COLO829 (cell line): ENCODE results near the gene KRTAP4-3.
"Not testable (repeated sequence)": the region's sequence is repeated elsewhere in the genome, so short reads cannot be mapped to it uniquely, and the experiment has no call there.

Source experiments
- DNase-seq: peaks from one replicate; pipeline ENCODE4 v3.0.0; 2012; ENCODE audit warnings: low spot score

The KRTAP4-3 gene

GRCh38 chr17:41168121-41168520, at the start of gene KRTAP4-3:
Gene KRTAP4-3, minus strand, starts transcription at chr17:41168221. Its CDS starts 49 bp downstream, at chr17:41168172.
- no peak for DNase-seq

GRCh38 chr17:41215681-41216080, 47.7 kb upstream of the KRTAP4-3 start:
- no peak for DNase-seq

- DNase-seq = no peak
Observed at GRCh38 chr17:41212524-41213169, 44.6 kb upstream of the KRTAP4-3 start.

- DNase-seq = no peak
Observed at GRCh38 chr17:41211845-41212466, 43.9 kb upstream of the KRTAP4-3 start.

GRCh38 chr17:41199421-41200078, 31.5 kb upstream of the KRTAP4-3 start:
- no peak for DNase-seq

GRCh38 chr17:41196068-41196467, 28.0 kb upstream of the KRTAP4-3 start:
- DNase-seq = no peak

GRCh38 chr17:41190328-41190727, 22.3 kb upstream of the KRTAP4-3 start:
- DNase-seq = no peak

- DNase-seq = not testable (repeated sequence)
Observed at GRCh38 chr17:41189837-41190318, 21.9 kb upstream of the KRTAP4-3 start, which contains the start of gene KRTAP9-1. Gene KRTAP9-1, plus strand, starts transcription at chr17:41189887. Its CDS starts 0 bp downstream, at chr17:41189887.

- no peak for DNase-seq
Observed at GRCh38 chr17:41186872-41187271, 18.9 kb upstream of the KRTAP4-3 start.

GRCh38 chr17:41185001-41185400, 17.0 kb upstream of the KRTAP4-3 start:
- no peak for DNase-seq

- no peak for DNase-seq
Observed at GRCh38 chr17:41184480-41184961, 16.5 kb upstream of the KRTAP4-3 start, which contains the start of gene KRTAP4-1. Gene KRTAP4-1, minus strand, starts transcription at chr17:41184911. Its CDS starts 57 bp downstream, at chr17:41184854.

GRCh38 chr17:41178843-41179616, 11.0 kb upstream of the KRTAP4-3 start:
- DNase-seq = no peak

- no peak for DNase-seq
Observed at GRCh38 chr17:41178341-41178740, 10.3 kb upstream of the KRTAP4-3 start.

- no peak for DNase-seq
Observed at GRCh38 chr17:41177727-41178271, 9.8 kb upstream of the KRTAP4-3 start, which contains the start of gene KRTAP4-2. Gene KRTAP4-2, minus strand, starts transcription at chr17:41178221. Its CDS starts 57 bp downstream, at chr17:41178164.

GRCh38 chr17:41176744-41177387, 8.8 kb upstream of the KRTAP4-3 start:
- DNase-seq = no peak

GRCh38 chr17:41171886-41172285, 3.9 kb upstream of the KRTAP4-3 start:
- DNase-seq = no peak

GRCh38 chr17:41167561-41167960, 460 bp downstream of the KRTAP4-3 start:
- no peak for DNase-seq

GRCh38 chr17:41163828-41164227, 4.2 kb downstream of the KRTAP4-3 start:
- no peak for DNase-seq

- no peak for DNase-seq
Observed at GRCh38 chr17:41160648-41161047, 7.4 kb downstream of the KRTAP4-3 start, which contains the start of gene KRTAP4-4. Gene KRTAP4-4, minus strand, starts transcription at chr17:41160748. Its CDS starts 57 bp downstream, at chr17:41160691.

GRCh38 chr17:41160190-41160589, 7.8 kb downstream of the KRTAP4-3 start:
- not testable (repeated sequence) for DNase-seq

GRCh38 chr17:41153856-41154255, 14.2 kb downstream of the KRTAP4-3 start:
- no peak for DNase-seq
